Colonic mucosa (tissue), 4 donors: ENCODE measurements around the gene PTPRU. TPM values are rescaled to one million over a fixed set of nuclear protein-coding genes. Genes with fewer than 3 reads are reported as not detected.

Experiments used
- DNase-seq: peaks from one replicate; pipeline ENCODE4 v3.0.0-alpha.2; 2020
- H3K27ac ChIP-seq: fragments of 200-600 bp; one replicate; pipeline ENCODE4 v1.8.0; 2021
- H3K27me3 ChIP-seq: fragments of 200-600 bp; one replicate; pipeline ENCODE4 v1.8.0; 2021
- H3K36me3 ChIP-seq: fragments of 200-600 bp; one replicate; pipeline ENCODE4 v1.8.0; 2021
- H3K4me1 ChIP-seq: fragments of 200-600 bp; one replicate; pipeline ENCODE4 v1.8.0; 2021; ENCODE audit warnings: mild to moderate bottlenecking
- H3K4me3 ChIP-seq: fragments of 200-600 bp; one replicate; pipeline ENCODE4 v1.8.0; 2021
- H3K9ac ChIP-seq, 2 donors: one replicate each; pipeline ENCODE4 v1.7.0; 2013; ENCODE audit warnings: control low read depth in 2 of 2, low read depth in 2 of 2, low read length in 2 of 2
- H3K9me3 ChIP-seq: fragments of 200-600 bp; one replicate; pipeline ENCODE4 v1.8.0; 2021
- CTCF ChIP-seq: fragments of 200-600 bp; IDR thresholded peaks from one replicate; pipeline ENCODE4 v1.8.0; 2022; ENCODE audit warnings: antibody characterized with exemption, mild to moderate bottlenecking
- intact Hi-C: fragments of 100-400 bp; cut with DNase I; formaldehyde crosslinking; loops from one replicate; pipeline ENCODE4 v1.14.1; 2022
- total RNA-seq, 2 donors: library from RNA; stranded (reverse); fragmentation: NEBNext Ultra II Directional in 1 of 2; extraction: Animal tissue kit (Norgen Biotek cat#: 25700) in 1 of 2; gene quantifications; one replicate each; pipeline ENCODE4 v1.2.1, GENCODE V29; 2021
- donor health status: healthy.
- donor health status: DM: no; HTN: no; CAD: no.
- donor health status: DM: no; HTN: no; CAD: no.

The PTPRU gene
- total RNA-seq, 2 donors from 2014 or later, result 2.3 to 4.8 TPM

DNA sequence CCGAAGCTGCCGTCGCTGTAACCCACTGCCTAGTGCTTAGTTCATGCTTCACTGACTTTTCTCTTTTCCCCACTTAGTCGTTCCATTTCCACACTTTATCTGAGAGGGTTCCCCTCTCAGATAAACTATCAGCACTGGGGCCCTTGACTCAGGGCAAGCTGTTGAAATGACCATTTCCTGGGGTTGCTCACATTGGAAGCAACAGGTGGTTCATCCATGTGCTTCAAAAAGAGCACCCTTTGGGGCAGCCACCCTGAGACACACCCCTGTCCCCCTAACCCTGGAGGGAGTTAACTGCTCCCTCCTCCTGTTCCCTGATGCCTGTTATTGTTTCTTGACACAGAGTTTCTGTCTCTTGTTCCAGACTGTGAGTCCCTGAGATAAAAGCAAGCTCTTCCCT is 107.2 kb downstream of the PTPRU start:
- H3K4me3 ChIP-seq, result no peak overlapping the region
- no peaks in the 10 kb centered on the region for H3K9me3 ChIP-seq
- no peaks in the 10 kb centered on the region for H3K4me1 ChIP-seq
- DNase-seq, result no peak
- no peak overlapping the region for H3K27ac ChIP-seq
- intact Hi-C loops, result loop anchor here (5.0 kb wide), 1 partner anchor 1364 kb away; no protein-coding TSS in a partner anchor
- no peaks in the 10 kb centered on the region for H3K27me3 ChIP-seq
- H3K36me3 ChIP-seq, result no peaks in the 10 kb centered on the region
- TF ChIP-seq CTCF, result no peak
- no peak overlapping the region for H3K9ac ChIP-seq

- TF ChIP-seq CTCF, result no peak
- intact Hi-C loops, result loop anchor here (5.0 kb wide), 1 partner anchor 1363 kb away; no protein-coding TSS in a partner anchor
- no peak overlapping the region for H3K27ac ChIP-seq
These were observed 107.6 kb downstream of the PTPRU start for GRCh38 chr1:29343908-29344307.

GRCh38 chr1:29344336-29344735 is 108.0 kb downstream of the PTPRU start:
- no peaks in the 10 kb centered on the region for H3K27me3 ChIP-seq
- intact Hi-C loops, result loop anchor here (5.0 kb wide), 1 partner anchor 1363 kb away; no protein-coding TSS in a partner anchor
- no peaks in the 10 kb centered on the region for H3K4me1 ChIP-seq
- no peaks in the 10 kb centered on the region for H3K9me3 ChIP-seq
- H3K4me3 ChIP-seq, result no peak overlapping the region
- no peaks in the 10 kb centered on the region for H3K36me3 ChIP-seq
- no peak for DNase-seq
- H3K9ac ChIP-seq, result no peak overlapping the region
- TF ChIP-seq CTCF, result no peak
- no peak overlapping the region for H3K27ac ChIP-seq

More at GRCh38 chr1:29343908-29344307, 107.6 kb downstream of the PTPRU start:
- Histone ChIP-seq H3K27me3 (no peaks in the 10 kb centered on the region), H3K9me3 (no peaks in the 10 kb centered on the region), H3K4me3 (no peak overlapping the region), H3K4me1 (no peaks in the 10 kb centered on the region), H3K36me3 (no peaks in the 10 kb centered on the region), H3K9ac (no peak overlapping the region)
- DNase-seq, result no peak

DNA sequence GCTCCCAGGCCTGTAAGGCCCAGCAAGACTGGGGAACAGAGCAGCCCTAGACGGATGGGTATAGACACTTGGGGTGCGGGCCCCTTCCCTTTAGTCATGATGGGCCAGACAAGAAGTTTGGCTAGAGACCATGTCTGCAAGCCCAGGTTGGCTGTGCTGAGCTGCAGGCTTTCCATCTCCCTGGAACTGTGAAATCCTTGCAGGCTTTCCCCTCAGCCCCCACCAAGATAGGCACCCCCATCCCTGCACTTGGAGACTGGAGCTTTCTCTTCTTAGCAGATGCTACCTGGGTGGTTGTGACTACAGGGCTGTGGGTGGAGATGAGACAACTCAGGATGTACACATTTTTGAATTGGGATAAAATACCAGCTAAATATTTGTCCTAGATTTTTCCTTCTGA is 110.3 kb downstream of the PTPRU start:
- no peak for TF ChIP-seq CTCF
- H3K4me1 ChIP-seq, result no peaks in the 10 kb centered on the region
- intact Hi-C loops, result no loop called here
- H3K27ac ChIP-seq, result no peak overlapping the region
- no peaks in the 10 kb centered on the region for H3K27me3 ChIP-seq
- no peaks in the 10 kb centered on the region for H3K36me3 ChIP-seq
- H3K9me3 ChIP-seq, result no peaks in the 10 kb centered on the region
- DNase-seq, result no peak
- H3K9ac ChIP-seq, result no peak overlapping the region
- no peak overlapping the region for H3K4me3 ChIP-seq

- intact Hi-C loops, result no loop called here
- H3K9ac ChIP-seq, result no peak overlapping the region
- H3K4me1 ChIP-seq, result no peaks in the 10 kb centered on the region
- no peak overlapping the region for H3K4me3 ChIP-seq
- H3K9me3 ChIP-seq, result no peaks in the 10 kb centered on the region
- TF ChIP-seq CTCF, result no peak
- no peak for DNase-seq
- no peak overlapping the region for H3K27ac ChIP-seq
- no peaks in the 10 kb centered on the region for H3K36me3 ChIP-seq
- H3K27me3 ChIP-seq, result no peaks in the 10 kb centered on the region
These were observed 113.7 kb downstream of the PTPRU start for GRCh38 chr1:29349871-29350491.
